ENCODE measurements around the gene TBCD.

TBCD gene

DNA sequence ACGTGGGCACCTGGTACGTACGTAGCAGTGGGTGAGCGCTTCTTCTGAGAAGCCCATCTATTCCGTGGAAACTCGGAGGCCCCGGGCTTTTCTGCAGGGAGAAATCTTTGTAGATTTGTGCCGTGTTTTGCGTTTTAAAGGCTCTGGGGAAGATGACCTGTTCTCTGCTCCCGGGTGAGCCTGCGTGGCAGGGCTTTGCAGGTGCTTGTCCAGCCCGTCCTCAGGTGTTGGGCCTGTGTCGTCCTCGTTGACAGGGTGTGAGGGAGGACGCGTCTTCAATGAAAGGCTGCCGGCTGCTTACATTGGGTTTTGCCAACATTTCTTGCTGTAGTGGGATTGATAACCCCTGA, 175.4 kb downstream of the TBCD start:
- H3K4me1 ChIP-seq = no peaks in the 10 kb centered on the region
- H3K36me3 ChIP-seq = peaks cover 45% of the 10 kb centered on the region

DNA sequence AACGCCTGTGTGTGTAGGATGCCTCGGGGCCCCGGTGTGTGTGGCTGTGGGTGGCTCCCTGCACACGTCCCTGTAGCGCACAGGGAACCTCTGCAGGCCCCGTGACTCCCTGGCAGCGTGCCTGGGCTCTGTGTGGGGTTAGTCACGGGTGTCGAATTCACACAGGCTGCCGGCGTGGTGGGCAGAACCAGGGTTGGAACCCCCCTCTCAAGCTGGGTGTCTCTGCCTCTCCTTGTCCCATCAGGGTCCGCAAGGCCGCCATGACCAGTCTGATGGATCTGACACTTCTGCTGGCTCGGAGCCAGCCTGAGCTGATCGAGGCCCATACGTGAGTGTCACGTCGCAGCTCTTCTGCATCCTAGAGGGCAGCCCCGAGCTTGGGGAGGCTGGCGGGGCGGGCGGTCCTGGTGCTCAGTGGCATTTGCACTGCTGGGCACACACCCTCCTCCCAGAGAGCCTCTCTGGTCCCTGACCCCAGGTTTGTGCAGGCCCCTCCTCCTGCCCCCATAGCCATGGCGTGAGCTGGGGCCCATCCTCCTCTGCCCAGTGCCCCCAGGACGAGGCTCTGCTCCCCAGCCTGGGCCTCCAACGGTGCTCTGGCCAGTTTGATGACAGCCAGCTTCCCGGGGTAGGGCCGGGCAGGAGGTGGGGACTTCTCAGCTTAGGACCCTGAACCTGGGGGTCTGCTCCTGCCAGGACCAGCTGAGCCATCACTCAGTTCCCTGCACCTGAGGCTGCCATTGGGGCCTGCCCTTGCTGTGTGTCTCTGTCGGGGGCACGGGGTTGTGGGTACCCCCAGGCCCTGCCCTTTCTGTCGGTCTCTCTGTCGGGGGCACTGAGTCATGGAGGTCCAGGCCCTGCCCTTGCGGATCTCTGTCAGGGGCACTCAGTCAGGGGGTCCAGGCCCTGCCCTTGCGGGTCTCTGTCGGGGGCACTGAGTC, 176.1 kb downstream of the TBCD start:
- no peaks in the 10 kb centered on the region for H3K9me3 ChIP-seq
- no peak overlapping the region for H3K4me3 ChIP-seq (ENCODE audit: low read depth, low read length)
- H3K36me3 ChIP-seq = peaks cover 45% of the 10 kb centered on the region
- no peaks in the 10 kb centered on the region for H3K4me1 ChIP-seq
- TF ChIP-seq, protein P1, sequence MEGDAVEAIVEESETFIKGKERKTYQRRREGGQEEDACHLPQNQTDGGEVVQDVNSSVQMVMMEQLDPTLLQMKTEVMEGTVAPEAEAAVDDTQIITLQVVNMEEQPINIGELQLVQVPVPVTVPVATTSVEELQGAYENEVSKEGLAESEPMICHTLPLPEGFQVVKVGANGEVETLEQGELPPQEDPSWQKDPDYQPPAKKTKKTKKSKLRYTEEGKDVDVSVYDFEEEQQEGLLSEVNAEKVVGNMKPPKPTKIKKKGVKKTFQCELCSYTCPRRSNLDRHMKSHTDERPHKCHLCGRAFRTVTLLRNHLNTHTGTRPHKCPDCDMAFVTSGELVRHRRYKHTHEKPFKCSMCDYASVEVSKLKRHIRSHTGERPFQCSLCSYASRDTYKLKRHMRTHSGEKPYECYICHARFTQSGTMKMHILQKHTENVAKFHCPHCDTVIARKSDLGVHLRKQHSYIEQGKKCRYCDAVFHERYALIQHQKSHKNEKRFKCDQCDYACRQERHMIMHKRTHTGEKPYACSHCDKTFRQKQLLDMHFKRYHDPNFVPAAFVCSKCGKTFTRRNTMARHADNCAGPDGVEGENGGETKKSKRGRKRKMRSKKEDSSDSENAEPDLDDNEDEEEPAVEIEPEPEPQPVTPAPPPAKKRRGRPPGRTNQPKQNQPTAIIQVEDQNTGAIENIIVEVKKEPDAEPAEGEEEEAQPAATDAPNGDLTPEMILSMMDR (IDR thresholded peaks at IDR 0.05; ENCODE audit: low read depth, low read length) = no peak
- DNase-seq = no peak
- H3K27me3 ChIP-seq = no peaks in the 10 kb centered on the region

More for the DNA sequence above, 175.4 kb downstream of the TBCD start:
- no peaks in the 10 kb centered on the region for H3K27me3 ChIP-seq
- H3K4me3 ChIP-seq (ENCODE audit: low read depth, low read length) = no peak overlapping the region
- no peak for DNase-seq
- no peaks in the 10 kb centered on the region for H3K9me3 ChIP-seq
- TF ChIP-seq, protein P1 (IDR thresholded peaks at IDR 0.05; ENCODE audit: low read depth, low read length) = no peak

DNA sequence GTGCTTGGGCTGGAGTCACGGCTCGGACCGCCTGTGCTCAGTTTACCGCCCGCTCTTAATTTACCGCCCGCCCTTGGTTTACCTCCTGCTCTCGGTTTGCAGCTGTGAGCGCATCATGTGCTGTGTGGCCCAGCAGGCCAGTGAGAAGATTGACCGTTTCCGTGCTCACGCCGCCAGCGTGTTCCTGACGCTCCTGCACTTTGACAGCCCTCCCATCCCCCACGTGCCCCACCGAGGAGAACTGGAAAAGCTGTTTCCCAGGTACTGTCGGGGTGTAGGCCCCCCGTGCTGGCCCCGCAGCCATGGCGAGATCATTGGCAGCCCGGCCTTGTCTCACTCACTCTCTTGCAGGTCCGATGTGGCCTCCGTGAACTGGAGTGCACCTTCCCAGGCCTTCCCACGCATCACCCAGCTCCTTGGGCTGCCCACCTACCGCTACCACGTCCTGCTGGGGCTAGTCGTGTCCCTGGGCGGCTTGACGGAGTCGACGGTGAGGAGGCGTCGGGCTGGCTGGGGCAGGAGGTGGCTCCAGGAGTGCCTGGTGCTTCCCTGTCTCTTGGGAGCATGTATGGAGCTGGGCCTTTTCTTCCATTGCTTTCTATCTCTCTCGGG, 177.3 kb downstream of the TBCD start:
- Histone ChIP-seq H3K36me3 (peaks cover 42% of the 10 kb centered on the region), H3K9me3 (no peaks in the 10 kb centered on the region)
- DNase-seq = no peak

DNA sequence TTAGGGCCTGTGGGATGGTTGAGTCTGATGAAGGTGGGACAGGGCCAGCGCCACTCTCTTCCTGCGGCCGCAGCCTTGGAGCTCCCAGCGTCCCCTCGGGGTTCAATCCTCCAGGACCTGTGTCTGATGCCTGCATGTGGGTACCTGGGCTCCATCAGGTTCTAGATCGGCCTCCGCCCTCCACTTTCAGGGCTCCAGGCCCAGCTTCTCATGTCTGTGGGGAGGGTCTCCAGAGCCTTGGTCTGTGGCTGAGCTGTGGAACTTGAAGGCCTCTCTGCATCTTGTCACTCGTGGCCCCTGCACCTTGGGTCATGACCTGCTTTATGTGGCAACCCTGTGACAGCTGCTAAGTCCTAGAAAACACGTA, 177.8 kb downstream of the TBCD start:
- TF ChIP-seq, protein P1 (IDR thresholded peaks at IDR 0.05; ENCODE audit: low read depth, low read length) = no peak
- peak; percentile 4 for DNase-seq
- Histone ChIP-seq H3K4me3 (ENCODE audit: low read depth, low read length) (no peak overlapping the region), H3K27me3 (no peaks in the 10 kb centered on the region), H3K36me3 (peaks cover 40% of the 10 kb centered on the region), H3K4me1 (no peaks in the 10 kb centered on the region), H3K9me3 (no peaks in the 10 kb centered on the region)

More for the DNA sequence above, 177.3 kb downstream of the TBCD start:
- Histone ChIP-seq H3K27me3 (no peaks in the 10 kb centered on the region), H3K4me1 (no peaks in the 10 kb centered on the region), H3K4me3 (ENCODE audit: low read depth, low read length) (no peak overlapping the region)
- TF ChIP-seq, protein P1 (IDR thresholded peaks at IDR 0.05; ENCODE audit: low read depth, low read length) = no peak

DNA sequence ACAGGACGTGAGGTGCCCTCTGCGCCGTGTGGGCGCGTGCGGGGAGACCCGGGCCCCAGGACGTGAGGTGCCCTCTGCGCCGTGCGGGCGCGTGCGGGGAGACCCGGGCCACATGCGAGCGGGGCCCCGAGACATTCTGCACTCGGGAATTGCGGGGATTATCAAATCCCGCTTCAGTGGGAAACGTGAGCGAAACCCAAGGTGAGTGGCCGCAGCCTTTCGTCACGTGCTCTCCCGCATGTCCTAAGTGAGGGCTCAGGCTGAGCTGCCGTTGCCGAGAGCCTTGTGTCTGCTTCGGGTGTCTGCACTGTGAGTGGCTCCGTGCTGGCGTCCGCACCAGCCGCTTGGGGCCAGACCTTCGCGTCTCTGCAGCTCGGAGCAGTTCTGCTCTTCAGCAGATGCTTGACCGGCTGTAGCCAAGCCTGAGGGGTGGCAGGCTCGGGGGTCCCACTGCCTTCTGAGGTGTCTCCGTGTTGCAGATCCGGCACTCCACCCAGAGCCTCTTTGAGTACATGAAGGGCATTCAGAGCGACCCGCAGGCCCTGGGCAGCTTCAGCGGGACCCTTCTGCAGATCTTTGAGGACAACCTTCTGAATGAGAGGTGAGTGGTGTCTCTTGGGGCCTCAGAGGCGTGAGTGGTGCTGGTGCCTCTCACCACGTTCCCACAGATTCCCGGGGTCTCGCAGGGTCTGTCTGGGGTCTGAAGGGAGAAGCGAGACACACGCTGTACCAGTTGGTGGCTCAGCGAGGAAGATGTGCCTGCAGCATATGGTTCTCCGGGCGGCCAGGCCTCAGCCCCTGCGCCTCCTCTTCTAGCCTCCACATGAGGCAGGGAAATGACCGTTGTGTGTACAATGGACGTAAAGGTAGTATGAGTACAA, 178.4 kb downstream of the TBCD start:
- H3K27me3 ChIP-seq = no peaks in the 10 kb centered on the region
- H3K9me3 ChIP-seq = no peaks in the 10 kb centered on the region
- DNase-seq = peak; percentile 4
- H3K4me3 ChIP-seq (ENCODE audit: low read depth, low read length) = no peak overlapping the region
- TF ChIP-seq, protein P1 (IDR thresholded peaks at IDR 0.05; ENCODE audit: low read depth, low read length) = no peak
- peaks cover 40% of the 10 kb centered on the region for H3K36me3 ChIP-seq
- H3K4me1 ChIP-seq = no peaks in the 10 kb centered on the region
